HG03175 (cell line): ENCODE results near the gene PCBP3.
"Not testable (repeated sequence)": the region's sequence is repeated elsewhere in the genome, so short reads cannot be mapped to it uniquely, and the experiment has no call there.

Experiments
- ATAC-seq: cut with Tn5 transposase; IDR thresholded peaks from one replicate; pipeline ENCODE4 v1.9.1; 2021; ENCODE audit warnings: mild to moderate bottlenecking, moderate library complexity; ENCODE audit not compliant: unreplicated experiment

PCBP3 gene

GRCh38 chr21:45952974-45953373 lies 309.4 kb downstream of the PCBP3 start:
- no peak for ATAC-seq

GRCh38 chr21:45954261-45954660 lies 310.7 kb downstream of the PCBP3 start:
- no peak for ATAC-seq

- no peak for ATAC-seq
These were observed 311.4 kb downstream of the PCBP3 start for GRCh38 chr21:45954921-45955320.

GRCh38 chr21:45957551-45957950 lies 314.0 kb downstream of the PCBP3 start:
- ATAC-seq = no peak

GRCh38 chr21:45957981-45958600 lies 314.6 kb downstream of the PCBP3 start:
- no peak for ATAC-seq

- no peak for ATAC-seq
These were observed 315.7 kb downstream of the PCBP3 start for GRCh38 chr21:45959182-45959581.

- ATAC-seq = no peak
These were observed 316.4 kb downstream of the PCBP3 start for GRCh38 chr21:45959779-45960390.

- ATAC-seq = not testable (repeated sequence)
These were observed 317.9 kb downstream of the PCBP3 start for GRCh38 chr21:45961408-45961807.

- no peak for ATAC-seq
These were observed 319.2 kb downstream of the PCBP3 start for GRCh38 chr21:45962531-45963231.

- no peak for ATAC-seq
These were observed 319.7 kb downstream of the PCBP3 start for GRCh38 chr21:45963232-45963570.

- no peak for ATAC-seq
These were observed 321.1 kb downstream of the PCBP3 start for GRCh38 chr21:45964649-45965048.

GRCh38 chr21:45965084-45965809 lies 321.7 kb downstream of the PCBP3 start:
- no peak for ATAC-seq

GRCh38 chr21:45966791-45967394 lies 323.4 kb downstream of the PCBP3 start:
- ATAC-seq = no peak

GRCh38 chr21:45969921-45970673 lies 326.6 kb downstream of the PCBP3 start:
- ATAC-seq = no peak

- no peak for ATAC-seq
These were observed 327.4 kb downstream of the PCBP3 start for GRCh38 chr21:45970674-45971615.

- ATAC-seq = no peak
These were observed 328.3 kb downstream of the PCBP3 start for GRCh38 chr21:45971616-45972352.

- no peak for ATAC-seq
These were observed 328.8 kb downstream of the PCBP3 start for GRCh38 chr21:45972353-45972715.

GRCh38 chr21:45972716-45973474 lies 329.4 kb downstream of the PCBP3 start:
- ATAC-seq = no peak
